ENCODE measurements around the gene DENND2A. TPM values are rescaled to one million over a fixed set of nuclear protein-coding genes. Genes with fewer than 3 reads are reported as not detected.

Gene DENND2A
- total and polyA plus RNA-seq, 11 donors = 4.6 to 17.9 (median 10.0) TPM

GRCh38 chr7:140661124-140661523, 20.5 kb upstream of the DENND2A start:
- peaks cover 0 to 20% (median 9%) of the 10 kb centered on the region in 12 donors for H3K4me1 ChIP-seq
- H3K9me3 ChIP-seq = no peaks in the 10 kb centered on the region
- H3K27ac ChIP-seq = no peak overlapping the region
- WGBS, 4 donors = 76 to 84% (median 82%) methylated on average over 2 of the region's 2 CpGs
- H3K27me3 ChIP-seq = peaks cover 0 to 3% (median 0%) of the 10 kb centered on the region in 9 donors
- H3K4me3 ChIP-seq = no peak overlapping the region
- DNase-seq = no peak
- TF ChIP-seq CTCF (IDR thresholded peaks at IDR 0.05) (no peak), POLR2A (IDR thresholded peaks at IDR 0.05) (no peak)
- intact Hi-C loops (cut with DNase I) = no loop called here
- no peaks in the 10 kb centered on the region for H3K36me3 ChIP-seq
- ATAC-seq = no peak

DNA sequence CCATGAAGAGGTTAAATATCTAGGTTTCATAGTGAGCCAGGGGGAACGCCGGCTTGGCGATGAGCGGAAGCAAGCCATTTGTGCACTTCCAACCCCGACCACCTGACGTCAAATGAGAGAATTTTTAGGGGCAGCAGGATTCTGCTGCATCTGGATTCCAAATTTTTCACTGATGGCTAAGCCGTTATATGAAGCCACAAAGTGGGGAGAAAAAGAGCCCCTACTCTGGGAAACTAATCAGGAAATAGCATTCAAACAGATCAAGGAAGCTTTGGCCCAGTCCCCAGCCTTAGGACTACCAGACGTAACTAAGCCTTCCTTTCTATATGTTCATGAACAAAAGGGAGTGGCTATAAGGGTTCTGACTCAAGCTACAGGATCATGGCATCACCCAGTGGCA, 19.2 kb upstream of the DENND2A start:
- Histone ChIP-seq H3K4me3 (no peak overlapping the region), H3K36me3 (no peaks in the 10 kb centered on the region), H3K27me3 (peaks cover 0 to 3% (median 0%) of the 10 kb centered on the region in 9 donors), H3K27ac (no peak overlapping the region), H3K4me1 (peaks cover 0 to 25% (median 12%) of the 10 kb centered on the region in 12 donors), H3K9me3 (no peaks in the 10 kb centered on the region)
- no peak for DNase-seq
- TF ChIP-seq POLR2A (IDR thresholded peaks at IDR 0.05) (no peak), CTCF (IDR thresholded peaks at IDR 0.05) (no peak)
- intact Hi-C loops (cut with DNase I) = loop anchor here in 2 of 10 donors (5.0 to 10.0 kb wide), 2 partner anchors 183 to 185 kb away; partner anchors contain the start of gene MKRN1 (in 2 of the 2)
- WGBS, 4 donors = 55 to 61% (median 58%) methylated on average over 8 of the region's 8 CpGs
- no peak for ATAC-seq

DNA sequence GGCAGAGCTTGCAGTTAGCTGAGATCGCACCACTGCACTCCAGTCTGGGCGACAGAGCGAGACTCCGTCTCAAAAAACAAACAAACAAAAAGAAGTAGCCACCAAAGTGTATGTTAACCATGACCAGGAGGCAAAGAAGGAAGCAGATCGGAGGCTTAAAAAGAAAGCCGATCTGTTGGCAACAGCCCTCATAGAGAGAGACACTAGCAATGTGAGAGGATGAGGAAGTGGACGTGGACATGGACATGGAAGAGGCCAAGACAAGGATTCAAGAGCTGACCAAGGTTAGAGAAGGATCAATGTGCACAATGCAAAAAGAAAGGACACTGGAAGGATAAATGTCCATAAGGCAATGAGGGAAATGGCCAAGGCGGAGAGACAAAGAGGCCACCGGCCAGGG, 17.3 kb upstream of the DENND2A start:
- no peak for TF ChIP-seq CTCF (IDR thresholded peaks at IDR 0.05)
- no peak for TF ChIP-seq POLR2A (IDR thresholded peaks at IDR 0.05)
- WGBS, 4 donors = 92 to 95% (median 94%) methylated on average over 9 of the region's 9 CpGs
- Histone ChIP-seq H3K4me3 (no peak overlapping the region), H3K9me3 (no peaks in the 10 kb centered on the region), H3K27ac (no peak overlapping the region), H3K27me3 (peaks cover 0 to 3% (median 0%) of the 10 kb centered on the region in 9 donors), H3K36me3 (no peaks in the 10 kb centered on the region), H3K4me1 (peaks cover 0 to 31% (median 19%) of the 10 kb centered on the region in 12 donors)
- peak in 1 of 5 donors; percentile 3 for DNase-seq
- intact Hi-C loops (cut with DNase I) = loop anchor here in 2 of 10 donors (5.0 to 10.0 kb wide), 2 partner anchors 181 to 183 kb away; partner anchors contain the start of gene MKRN1 (in 2 of the 2)
- ATAC-seq = no peak

GRCh38 chr7:140656548-140657515, 16.2 kb upstream of the DENND2A start:
- H3K27me3 ChIP-seq = peaks cover 0 to 3% (median 0%) of the 10 kb centered on the region in 9 donors
- ATAC-seq (peak; percentile 44 to 83 (median 75)), DNase-seq (peak in 4 of 5 donors; percentile 49 to 64 (median 60))
- WGBS, 4 donors = 37 to 55% (median 46%) methylated on average over 11 of the region's 11 CpGs
- no peaks in the 10 kb centered on the region for H3K9me3 ChIP-seq
- H3K4me3 ChIP-seq = peak overlapping the region in 10 of 12 donors; percentile 6 to 46 (median 34)
- peak overlapping the region in 10 of 12 donors; percentile 9 to 72 (median 54) for H3K27ac ChIP-seq
- intact Hi-C loops (cut with DNase I) = loop anchor here in 2 of 10 donors (5.0 to 10.0 kb wide), 2 partner anchors 180 to 182 kb away; partner anchors contain the start of gene MKRN1 (in 2 of the 2)
- H3K4me1 ChIP-seq = peaks cover 0 to 31% (median 19%) of the 10 kb centered on the region in 12 donors
- H3K36me3 ChIP-seq = no peaks in the 10 kb centered on the region
- TF ChIP-seq CTCF (IDR thresholded peaks at IDR 0.05) (no peak), POLR2A (IDR thresholded peaks at IDR 0.05) (no peak)
